ENCODE data around the gene UBL5.
"Not testable (repeated sequence)": the region's sequence is repeated elsewhere in the genome, so short reads cannot be mapped to it uniquely, and the experiment has no call there.

UBL5 gene

GRCh38 chr19:9827289-9828238 lies at the start of gene UBL5:
Gene UBL5, plus strand, starts transcription at chr19:9827918. Its CDS starts 420 bp downstream, at chr19:9828338.
- peaks cover 13% of the 10 kb centered on the region for H3K4me1 Mint-ChIP-seq (ENCODE audit: low read depth)
- H3K27ac Mint-ChIP-seq, result peak within 1 kb of the TSS; percentile 89
- peaks cover 54% of the 10 kb centered on the region for H3K36me3 Mint-ChIP-seq (ENCODE audit: low read depth)
- H3K9me3 Mint-ChIP-seq, result no peaks in the 10 kb centered on the region
- peak within 1 kb of the TSS; percentile 99 for H3K4me3 Mint-ChIP-seq
- no peaks in the 10 kb centered on the region for H3K27me3 Mint-ChIP-seq
- intact Hi-C loops (cut with micrococcal nuclease), result loop anchor here (1.0 kb wide), 1 partner anchor 8 kb away; the partner anchor contains the start of gene FBXL12

- peaks cover 51% of the 10 kb centered on the region for H3K36me3 Mint-ChIP-seq (ENCODE audit: low read depth)
- H3K9me3 Mint-ChIP-seq, result peaks cover 8% of the 10 kb centered on the region
- H3K27me3 Mint-ChIP-seq, result no peaks in the 10 kb centered on the region
- H3K27ac Mint-ChIP-seq, result no peak overlapping the region
- intact Hi-C loops (cut with micrococcal nuclease), result no loop called here
- peaks cover 32% of the 10 kb centered on the region for H3K4me1 Mint-ChIP-seq (ENCODE audit: low read depth)
- no peak overlapping the region for H3K4me3 Mint-ChIP-seq
Measured at GRCh38 chr19:9782338-9782737, 45.4 kb upstream of the UBL5 start.

- not testable (repeated sequence) for H3K4me3 Mint-ChIP-seq, H3K9me3 Mint-ChIP-seq, H3K27me3 Mint-ChIP-seq
- intact Hi-C loops (cut with micrococcal nuclease), result loop anchor here (2.0 kb wide), 1 partner anchor 15 kb away; the partner anchor contains the start of gene ZNF846
- H3K36me3 Mint-ChIP-seq (ENCODE audit: low read depth), result peaks cover 38% of the 10 kb centered on the region
- H3K27ac Mint-ChIP-seq, result peak overlapping the region; percentile 96
- H3K4me1 Mint-ChIP-seq (ENCODE audit: low read depth), result peaks cover 32% of the 10 kb centered on the region
Measured at GRCh38 chr19:9784163-9784496, 43.6 kb upstream of the UBL5 start.

GRCh38 chr19:9785367-9786331 lies 42.1 kb upstream of the UBL5 start:
- Mint-ChIP-seq H3K4me3 (peak overlapping the region; percentile 80), H3K36me3 (ENCODE audit: low read depth) (peaks cover 34% of the 10 kb centered on the region), H3K27ac (peak overlapping the region; percentile 96), H3K4me1 (ENCODE audit: low read depth) (peaks cover 40% of the 10 kb centered on the region), H3K27me3 (no peaks in the 10 kb centered on the region), H3K9me3 (no peaks in the 10 kb centered on the region)
- intact Hi-C loops (cut with micrococcal nuclease), result loop anchor here (1.0 to 2.0 kb wide), 3 partner anchors 8 to 34 kb away; partner anchors contain the start of genes FBXL12 and ZNF846

GRCh38 chr19:9786342-9786741 lies 41.4 kb upstream of the UBL5 start:
- peak overlapping the region; percentile 80 for H3K4me3 Mint-ChIP-seq
- H3K4me1 Mint-ChIP-seq (ENCODE audit: low read depth), result peaks cover 44% of the 10 kb centered on the region
- no peaks in the 10 kb centered on the region for H3K9me3 Mint-ChIP-seq
- peaks cover 29% of the 10 kb centered on the region for H3K36me3 Mint-ChIP-seq (ENCODE audit: low read depth)
- peak overlapping the region; percentile 96 for H3K27ac Mint-ChIP-seq
- intact Hi-C loops (cut with micrococcal nuclease), result loop anchor here (1.0 kb wide), 1 partner anchor 33 kb away; the partner anchor contains the start of gene FBXL12
- H3K27me3 Mint-ChIP-seq, result no peaks in the 10 kb centered on the region

GRCh38 chr19:9786819-9787218 lies 40.9 kb upstream of the UBL5 start:
- no peaks in the 10 kb centered on the region for H3K9me3 Mint-ChIP-seq
- H3K4me3 Mint-ChIP-seq, result peak overlapping the region; percentile 74
- peaks cover 31% of the 10 kb centered on the region for H3K36me3 Mint-ChIP-seq (ENCODE audit: low read depth)
- peaks cover 48% of the 10 kb centered on the region for H3K4me1 Mint-ChIP-seq (ENCODE audit: low read depth)
- no peaks in the 10 kb centered on the region for H3K27me3 Mint-ChIP-seq
- H3K27ac Mint-ChIP-seq, result peak overlapping the region; percentile 96
- intact Hi-C loops (cut with micrococcal nuclease), result loop anchor here (1.0 kb wide), 1 partner anchor 32 kb away; the partner anchor contains the start of gene FBXL12

GRCh38 chr19:9788604-9789003 lies 39.1 kb upstream of the UBL5 start:
- H3K27me3 Mint-ChIP-seq; H3K9me3 Mint-ChIP-seq; intact Hi-C loops (cut with micrococcal nuclease); H3K27ac Mint-ChIP-seq; H3K4me3 Mint-ChIP-seq: not testable (repeated sequence)
- Mint-ChIP-seq H3K36me3 (ENCODE audit: low read depth) (peaks cover 34% of the 10 kb centered on the region), H3K4me1 (ENCODE audit: low read depth) (peaks cover 48% of the 10 kb centered on the region)

- Mint-ChIP-seq H3K4me3 (no peak overlapping the region), H3K9me3 (no peaks in the 10 kb centered on the region), H3K36me3 (ENCODE audit: low read depth) (peaks cover 34% of the 10 kb centered on the region), H3K27ac (peak overlapping the region; percentile 51), H3K27me3 (no peaks in the 10 kb centered on the region), H3K4me1 (ENCODE audit: low read depth) (peaks cover 45% of the 10 kb centered on the region)
- intact Hi-C loops (cut with micrococcal nuclease), result no loop called here
Measured at GRCh38 chr19:9789066-9789465, 38.7 kb upstream of the UBL5 start.

GRCh38 chr19:9789579-9789978 lies 38.1 kb upstream of the UBL5 start:
- Mint-ChIP-seq H3K36me3 (ENCODE audit: low read depth) (peaks cover 34% of the 10 kb centered on the region), H3K4me1 (ENCODE audit: low read depth) (peaks cover 40% of the 10 kb centered on the region), H3K27ac (peak overlapping the region; percentile 51)
- H3K4me3 Mint-ChIP-seq; intact Hi-C loops (cut with micrococcal nuclease); H3K27me3 Mint-ChIP-seq; H3K9me3 Mint-ChIP-seq: not testable (repeated sequence)

GRCh38 chr19:9791073-9791367 lies 36.7 kb upstream of the UBL5 start:
- Mint-ChIP-seq H3K4me1 (ENCODE audit: low read depth) (peaks cover 31% of the 10 kb centered on the region), H3K27ac (peak overlapping the region; percentile 100), H3K36me3 (ENCODE audit: low read depth) (peaks cover 21% of the 10 kb centered on the region)
- not testable (repeated sequence) for H3K9me3 Mint-ChIP-seq, H3K27me3 Mint-ChIP-seq, H3K4me3 Mint-ChIP-seq
- intact Hi-C loops (cut with micrococcal nuclease), result loop anchor here (5.0 to 10.0 kb wide), 3 partner anchors 479 to 654 kb away; no protein-coding TSS in a partner anchor

- intact Hi-C loops (cut with micrococcal nuclease), result loop anchor here (2.0 to 10.0 kb wide), 5 partner anchors 27 to 654 kb away; partner anchors contain the start of gene FBXL12
- peak overlapping the region; percentile 99 for H3K4me3 Mint-ChIP-seq
- H3K4me1 Mint-ChIP-seq (ENCODE audit: low read depth), result peaks cover 29% of the 10 kb centered on the region
- peaks cover 20% of the 10 kb centered on the region for H3K36me3 Mint-ChIP-seq (ENCODE audit: low read depth)
- no peaks in the 10 kb centered on the region for H3K9me3 Mint-ChIP-seq
- peak overlapping the region; percentile 100 for H3K27ac Mint-ChIP-seq
- no peaks in the 10 kb centered on the region for H3K27me3 Mint-ChIP-seq
Measured at GRCh38 chr19:9791552-9792205, 36.0 kb upstream of the UBL5 start.

GRCh38 chr19:9792206-9793070 lies 35.3 kb upstream of the UBL5 start:
- intact Hi-C loops (cut with micrococcal nuclease), result loop anchor here (1.0 to 10.0 kb wide), 6 partner anchors 7 to 655 kb away; partner anchors contain the start of gene FBXL12
- Mint-ChIP-seq H3K27me3 (no peaks in the 10 kb centered on the region), H3K4me3 (peak overlapping the region; percentile 99), H3K27ac (peak overlapping the region; percentile 100), H3K36me3 (ENCODE audit: low read depth) (peaks cover 20% of the 10 kb centered on the region), H3K9me3 (no peaks in the 10 kb centered on the region), H3K4me1 (ENCODE audit: low read depth) (peaks cover 28% of the 10 kb centered on the region)
